Uterus (tissue), 4 donors: ENCODE results near the gene ZNF865. TPM values are rescaled to one million over a fixed set of nuclear protein-coding genes. Genes with fewer than 3 reads are reported as not detected.

ENCODE experiments used
- DNase-seq, 2 donors: peaks; one replicate each; pipeline ENCODE4 v3.0.0-alpha.2; 2019 to 2020
- H3K27ac ChIP-seq, 2 donors: fragments of 200-600 bp; sonication (generic); 1 replicate in 1 of 2; 2 replicates in 1 of 2; pipeline ENCODE4 v1.5.1; 2016 to 2018
- H3K27me3 ChIP-seq, 2 donors: fragments of 200-600 bp; sonication (generic); one replicate each; pipeline ENCODE4 v1.5.1; 2018 to 2019; ENCODE audit warnings: control low read depth in 1 of 2
- H3K36me3 ChIP-seq, 2 donors: fragments of 200-600 bp; sonication (generic); one replicate each; pipeline ENCODE4 v1.5.1; 2019; ENCODE audit warnings: control low read depth in 1 of 2
- H3K4me1 ChIP-seq, 2 donors: fragments of 200-600 bp; sonication (generic); one replicate each; pipeline ENCODE4 v1.5.1; 2018 to 2019; ENCODE audit warnings: control low read depth in 1 of 2
- H3K4me3 ChIP-seq, 2 donors: fragments of 200-600 bp; sonication (generic); 1 replicate in 1 of 2; 2 replicates in 1 of 2; pipeline ENCODE4 v1.5.1; 2018 to 2019; ENCODE audit warnings: mild to moderate bottlenecking in 1 of 2
- H3K9me3 ChIP-seq, 2 donors: fragments of 200-600 bp; sonication (generic); one replicate each; pipeline ENCODE4 v1.5.1; 2019; ENCODE audit warnings: control low read depth in 1 of 2
- CTCF ChIP-seq, 4 experiments: fragments of 200-600 bp in 2 of 4; fragments of 450-650 bp in 2 of 4; sonication (generic) in 2 of 4; IDR thresholded peaks; one replicate each; pipeline ENCODE4 v1.5.1; 2016 to 2019; ENCODE audit warnings: antibody characterized with exemption in 4 of 4, mild to moderate bottlenecking in 2 of 4, moderate library complexity in 1 of 4
- POLR2A ChIP-seq, 2 donors: fragments of 450-650 bp; IDR thresholded peaks; one replicate each; pipeline ENCODE4 v1.6.1; 2016; ENCODE audit warnings: antibody characterized with exemption in 2 of 2, mild to moderate bottlenecking in 1 of 2, moderate library complexity in 1 of 2
- intact Hi-C: fragments of 100-400 bp; cut with DNase I; formaldehyde crosslinking; loops from one replicate; pipeline ENCODE4 v1.15.1; 2023; ENCODE audit warnings: low total_unique reads
- total RNA-seq, 4 donors: library from RNA; depleted of rRNA in 3 of 4; stranded (reverse); fragments of >200 nt in 3 of 4; gene quantifications; one replicate each; pipeline versions ENCODE4 v1.1.0 to v1.2.4, GENCODE V29; 2014 to 2023
- donor health status: DM: yes; HTN: yes; CAD: no.

Gene ZNF865
- total RNA-seq, 4 donors from 2014 or later: 2.0 to 24.2 (median 3.2) TPM; not detected in 1

GRCh38 chr19:55640043-55640576 is 34.7 kb downstream of the ZNF865 start:
- H3K27ac ChIP-seq: peak overlapping the region; percentile 88 to 98
- peaks cover 0 to 41% of the 10 kb centered on the region in 2 donors for H3K4me1 ChIP-seq
- H3K27me3 ChIP-seq: no peaks in the 10 kb centered on the region

GRCh38 chr19:55640577-55641425 is 35.4 kb downstream of the ZNF865 start, which contains the start of gene ZNF580:
ZNF580 (plus strand) TSS chr19:55641002; CDS start chr19:55642509, 1,507 bp downstream.
- H3K4me3 ChIP-seq: peak within 1 kb of the TSS; percentile 72 to 94
- H3K27ac ChIP-seq: peak within 1 kb of the TSS; percentile 88 to 98
- peaks cover 0 to 36% of the 10 kb centered on the region in 2 donors for H3K4me1 ChIP-seq
- no peak for TF ChIP-seq CTCF (IDR thresholded peaks at IDR 0.05)
- TF ChIP-seq POLR2A (IDR thresholded peaks at IDR 0.05): peak; percentile 11 to 15
- intact Hi-C loops: loop anchor here (10.0 kb wide), 1 partner anchor 526 kb away; the partner anchor contains the start of gene PPP1R12C
- H3K36me3 ChIP-seq: no peaks in the 10 kb centered on the region
- H3K9me3 ChIP-seq: no peaks in the 10 kb centered on the region
- H3K27me3 ChIP-seq: no peaks in the 10 kb centered on the region
- peak in 1 of 2 donors; percentile 72 for DNase-seq

More at GRCh38 chr19:55640043-55640576, 34.7 kb downstream of the ZNF865 start:
- peak in 1 of 2 donors; percentile 71 for DNase-seq
- Histone ChIP-seq H3K36me3 (no peaks in the 10 kb centered on the region), H3K4me3 (peak overlapping the region; percentile 72 to 94), H3K9me3 (no peaks in the 10 kb centered on the region)
- intact Hi-C loops: loop anchor here (10.0 kb wide), 1 partner anchor 525 kb away; the partner anchor contains the start of gene PPP1R12C
- TF ChIP-seq CTCF (IDR thresholded peaks at IDR 0.05) (peak; percentile 13 to 56 (median 51)), POLR2A (IDR thresholded peaks at IDR 0.05) (no peak)

- H3K4me1 ChIP-seq: peaks cover 0 to 29% of the 10 kb centered on the region in 2 donors
- no peaks in the 10 kb centered on the region for H3K36me3 ChIP-seq
- no peaks in the 10 kb centered on the region for H3K27me3 ChIP-seq
- H3K4me3 ChIP-seq: peak overlapping the region; percentile 72 to 94
- H3K27ac ChIP-seq: peak overlapping the region; percentile 88 to 98
- TF ChIP-seq CTCF (IDR thresholded peaks at IDR 0.05) (no peak), POLR2A (IDR thresholded peaks at IDR 0.05) (no peak)
- no peak for DNase-seq
- no peaks in the 10 kb centered on the region for H3K9me3 ChIP-seq
- intact Hi-C loops: loop anchor here (10.0 kb wide), 1 partner anchor 527 kb away; the partner anchor contains the start of gene PPP1R12C
Observed at GRCh38 chr19:55641426-55642152, 36.1 kb downstream of the ZNF865 start.

GRCh38 chr19:55642153-55643002 is 36.9 kb downstream of the ZNF865 start:
- TF ChIP-seq POLR2A (IDR thresholded peaks at IDR 0.05) (peak in 1 of 2 donors; percentile 30), CTCF (IDR thresholded peaks at IDR 0.05) (no peak)
- peaks cover 0 to 21% of the 10 kb centered on the region in 2 donors for H3K4me1 ChIP-seq
- no peaks in the 10 kb centered on the region for H3K27me3 ChIP-seq
- no peaks in the 10 kb centered on the region for H3K36me3 ChIP-seq
- intact Hi-C loops: loop anchor here (10.0 kb wide), 1 partner anchor 528 kb away; the partner anchor contains the start of gene PPP1R12C
- H3K4me3 ChIP-seq: peak overlapping the region; percentile 72 to 94
- H3K9me3 ChIP-seq: no peaks in the 10 kb centered on the region
- H3K27ac ChIP-seq: peak overlapping the region; percentile 88 to 98
- DNase-seq: no peak
